Heart right ventricle (tissue), 16 donors: ENCODE results near the gene KCNMA1. TPM values are rescaled to one million over a fixed set of nuclear protein-coding genes. Genes with fewer than 3 reads are reported as not detected.

ENCODE experiments used
- ATAC-seq, 8 donors: fragments of 200-7000 bp; cut with Tn5 transposase; one replicate each; pipeline ENCODE4 v1.9.1; 2020; ENCODE audit warnings: mild to moderate bottlenecking in 8 of 8, moderate library complexity in 8 of 8, moderate number of reproducible peaks in 1 of 8
- DNase-seq, 2 donors: peaks; one replicate each; pipeline ENCODE4 v3.0.0-alpha.2; 2020
- H3K27ac ChIP-seq, 10 donors: fragments of 200-600 bp; sonication (generic) in 2 of 10; one replicate each; pipeline versions ENCODE4 v1.5.0 to v1.8.0; 2020 to 2022; ENCODE audit warnings: mild to moderate bottlenecking in 3 of 10
- H3K27me3 ChIP-seq, 7 donors: fragments of 200-600 bp; one replicate each; pipeline ENCODE4 v1.8.0; 2021 to 2022; ENCODE audit warnings: mild to moderate bottlenecking in 2 of 7
- H3K36me3 ChIP-seq, 9 donors: fragments of 200-600 bp; sonication (generic) in 1 of 9; one replicate each; pipeline versions ENCODE4 v1.5.0 to v1.8.0; 2020 to 2022; ENCODE audit warnings: mild to moderate bottlenecking in 2 of 9
- H3K4me1 ChIP-seq, 9 donors: fragments of 200-600 bp; sonication (generic) in 1 of 9; one replicate each; pipeline versions ENCODE4 v1.5.0 to v1.8.0; 2020 to 2022; ENCODE audit warnings: mild to moderate bottlenecking in 4 of 9
- H3K4me3 ChIP-seq, 10 donors: fragments of 200-600 bp; sonication (generic) in 2 of 10; one replicate each; pipeline versions ENCODE4 v1.5.0 to v1.8.0; 2020 to 2022; ENCODE audit warnings: mild to moderate bottlenecking in 7 of 10, moderate library complexity in 2 of 10
- H3K9me3 ChIP-seq, 11 donors: fragments of 200-600 bp in 10 of 11; sonication (generic) in 2 of 11; one replicate each; pipeline versions ENCODE4 v1.5.0 to v1.8.0; 2013 to 2022; ENCODE audit warnings: mild to moderate bottlenecking in 2 of 11, control low read depth in 1 of 11, moderate library complexity in 1 of 11
- WGBS, 2 donors: extraction: QIAGEN DNeasy Blood & Tissue Kit; methylation state at CpG; one replicate each; pipeline ENCODE4 v1.1.7; 2013; ENCODE audit warnings: inconsistent platforms in 1 of 2; 5-methylcytosine and 5-hydroxymethylcytosine counted together
- intact Hi-C, 10 donors: fragments of 100-400 bp; cut with DNase I; formaldehyde crosslinking; loops; one replicate each; pipeline versions ENCODE4 v1.11.1 to v1.14.2; 2022
- polyA plus RNA-seq, 2 donors: library from polyadenylated mRNA; stranded (reverse); fragments of 200-250 nt; gene quantifications; one replicate each; pipeline ENCODE4 v1.2.3, GENCODE V29; 2013
- total RNA-seq, 10 donors: library from RNA; stranded (reverse); fragmentation: NEBNext Ultra II Directional in 3 of 10; extraction: Animal tissue kit (Norgen Biotek cat#: 25700) in 3 of 10; gene quantifications; one replicate each; pipeline versions ENCODE4 v1.2.1 to v1.2.4, GENCODE V29; 2021 to 2023
- TF ChIP-seq, protein P1 (sequence below), 9 donors: fragments of 200-600 bp; sonication (generic) in 2 of 9; IDR thresholded peaks; one replicate each; pipeline versions ENCODE4 v1.5.0 to v1.8.0; 2021 to 2022; ENCODE audit warnings: antibody characterized with exemption in 9 of 9, mild to moderate bottlenecking in 5 of 9, moderate library complexity in 1 of 9
- donor health status: Arrhythmogenic right ventricular cardiomyopathy.
- donor health status: ischemic (EF 13 %, LVEDD 7.1; RV severe dilation, severe dysfunction).
- donor health status: healthy with polysubstance abuse.
- donor health status: DM: no; HTN: yes; CAD: no.
- donor health status: DM: no; HTN: no; CAD: no.
- donor health status: ischemic (EF 25% LVEDD 6.9; RV normal size, moderate dysfunction).
- donor health status: ischemic (EF 25% LVEDD 5.7; RV mildly dilated, moderate dysfunction).
- donor health status: healthy.
- donor health status: DM: yes; HTN: yes; CAD: no.
- donor health status: Ischemic cardiomyopathy.
- donor health status: ischemic (EF 35%, LVEDD 5.7; RV mildly dilated, moderate dysfunction).
- donor health status: nonischemic (EF 11% LVEDD 7.7; RV severe dilation, severe dysfunction).
- donor health status: DM: yes; HTN: yes; CAD: no.
- donor health status: PGD.
- donor health status: ischemic (EF 29% LVEDD 5.4; RV normal size, mild dysfunction).
- donor health status: nonischemic (EF 23%, LVEDD 6.1; RV moderate dilation, normal function).

Gene KCNMA1
- total and polyA plus RNA-seq, 12 donors, result 0.59 to 5.3 (median 1.6) TPM

DNA sequence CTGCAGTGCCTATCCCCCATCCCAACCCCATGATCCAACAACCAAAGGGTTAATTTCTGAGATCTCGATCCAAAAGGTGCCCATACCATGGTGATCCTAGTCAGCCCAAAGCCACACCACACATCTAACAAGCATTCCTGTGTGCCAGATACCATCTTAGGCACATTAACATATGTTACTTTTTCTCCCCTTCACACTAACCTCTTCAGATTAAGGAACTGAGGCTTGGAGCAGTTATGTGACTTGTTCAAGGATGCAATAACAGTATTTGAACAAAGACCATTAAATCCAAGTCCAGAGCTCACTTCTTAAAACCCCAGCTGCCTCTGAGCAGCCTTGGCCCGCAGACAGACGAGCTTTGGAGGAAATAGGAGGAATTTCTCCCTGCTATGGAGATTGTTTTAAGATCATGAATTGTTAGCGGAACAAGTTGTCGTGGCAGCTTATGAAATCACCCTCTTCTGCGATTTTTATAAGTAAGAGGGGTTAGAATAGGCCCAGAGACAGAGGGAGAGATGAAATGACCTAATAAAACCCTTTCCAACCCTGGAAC lies 327.2 kb downstream of the KCNMA1 start:
- WGBS, 2 donors, result 50 to 60% methylated on average over 6 of the region's 6 CpGs
- ATAC-seq, result no peak

DNA sequence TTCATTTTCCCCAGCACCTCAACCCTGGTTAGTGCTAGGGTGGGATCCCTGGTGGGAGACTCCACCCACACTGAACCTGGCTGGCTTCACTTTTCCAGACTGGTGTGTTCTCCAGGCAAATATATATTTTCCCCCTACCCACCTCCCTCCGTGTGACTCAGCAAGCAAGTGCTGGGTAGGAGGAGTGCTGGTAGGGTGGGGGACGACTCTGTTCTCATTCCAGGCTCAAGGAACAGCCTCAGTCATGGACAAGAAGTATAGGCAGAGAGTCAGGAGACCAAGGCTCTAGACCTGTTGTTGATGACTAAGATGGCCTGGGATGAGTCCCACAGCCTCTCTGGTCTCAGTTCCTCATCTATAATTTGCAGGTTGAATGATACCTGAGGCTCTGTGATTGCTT lies 328.1 kb downstream of the KCNMA1 start:
- Histone ChIP-seq H3K4me3 (no peak overlapping the region), H3K27me3 (peaks cover 0 to 39% (median 15%) of the 10 kb centered on the region in 7 donors), H3K4me1 (no peaks in the 10 kb centered on the region), H3K27ac (no peak overlapping the region), H3K36me3 (no peaks in the 10 kb centered on the region), H3K9me3 (no peaks in the 10 kb centered on the region)
- TF ChIP-seq, protein P1, sequence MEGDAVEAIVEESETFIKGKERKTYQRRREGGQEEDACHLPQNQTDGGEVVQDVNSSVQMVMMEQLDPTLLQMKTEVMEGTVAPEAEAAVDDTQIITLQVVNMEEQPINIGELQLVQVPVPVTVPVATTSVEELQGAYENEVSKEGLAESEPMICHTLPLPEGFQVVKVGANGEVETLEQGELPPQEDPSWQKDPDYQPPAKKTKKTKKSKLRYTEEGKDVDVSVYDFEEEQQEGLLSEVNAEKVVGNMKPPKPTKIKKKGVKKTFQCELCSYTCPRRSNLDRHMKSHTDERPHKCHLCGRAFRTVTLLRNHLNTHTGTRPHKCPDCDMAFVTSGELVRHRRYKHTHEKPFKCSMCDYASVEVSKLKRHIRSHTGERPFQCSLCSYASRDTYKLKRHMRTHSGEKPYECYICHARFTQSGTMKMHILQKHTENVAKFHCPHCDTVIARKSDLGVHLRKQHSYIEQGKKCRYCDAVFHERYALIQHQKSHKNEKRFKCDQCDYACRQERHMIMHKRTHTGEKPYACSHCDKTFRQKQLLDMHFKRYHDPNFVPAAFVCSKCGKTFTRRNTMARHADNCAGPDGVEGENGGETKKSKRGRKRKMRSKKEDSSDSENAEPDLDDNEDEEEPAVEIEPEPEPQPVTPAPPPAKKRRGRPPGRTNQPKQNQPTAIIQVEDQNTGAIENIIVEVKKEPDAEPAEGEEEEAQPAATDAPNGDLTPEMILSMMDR (IDR thresholded peaks at IDR 0.05), result no peak
- 71 to 74% methylated on average over 2 of the region's 2 CpGs for WGBS, 2 donors
- ATAC-seq (no peak), DNase-seq (no peak)
- intact Hi-C loops, result no loop called here

More for the DNA sequence above, 327.2 kb downstream of the KCNMA1 start:
- peaks cover 0 to 33% (median 12%) of the 10 kb centered on the region in 7 donors for H3K27me3 ChIP-seq
- H3K9me3 ChIP-seq, result no peaks in the 10 kb centered on the region
- no peak overlapping the region for H3K27ac ChIP-seq
- no peaks in the 10 kb centered on the region for H3K36me3 ChIP-seq
- DNase-seq, result no peak
- no peaks in the 10 kb centered on the region for H3K4me1 ChIP-seq
- TF ChIP-seq, protein P1 (IDR thresholded peaks at IDR 0.05), result no peak
- H3K4me3 ChIP-seq, result no peak overlapping the region
- intact Hi-C loops, result no loop called here

- DNase-seq, result no peak
- no peak for ATAC-seq
- peaks cover 0 to 43% (median 19%) of the 10 kb centered on the region in 7 donors for H3K27me3 ChIP-seq
- no peak overlapping the region for H3K27ac ChIP-seq
- WGBS, 2 donors, result 69 to 70% methylated on average over 6 of the region's 6 CpGs
- H3K36me3 ChIP-seq, result no peaks in the 10 kb centered on the region
- no peaks in the 10 kb centered on the region for H3K9me3 ChIP-seq
- intact Hi-C loops, result no loop called here
- H3K4me3 ChIP-seq, result no peak overlapping the region
- TF ChIP-seq, protein P1 (IDR thresholded peaks at IDR 0.05), result no peak
- no peaks in the 10 kb centered on the region for H3K4me1 ChIP-seq
These were observed 328.5 kb downstream of the KCNMA1 start for GRCh38 chr10:77309092-77309491.

- H3K4me1 ChIP-seq, result no peaks in the 10 kb centered on the region
- no peak overlapping the region for H3K27ac ChIP-seq
- H3K36me3 ChIP-seq, result no peaks in the 10 kb centered on the region
- H3K4me3 ChIP-seq, result no peak overlapping the region
- H3K27me3 ChIP-seq, result peaks cover 0 to 47% (median 19%) of the 10 kb centered on the region in 7 donors
- H3K9me3 ChIP-seq, result no peaks in the 10 kb centered on the region
- 37 to 40% methylated on average over 3 of the region's 3 CpGs for WGBS, 2 donors
- ATAC-seq, result no peak
- no peak for DNase-seq
- intact Hi-C loops, result no loop called here
- TF ChIP-seq, protein P1 (IDR thresholded peaks at IDR 0.05), result no peak
These were observed 329.4 kb downstream of the KCNMA1 start for GRCh38 chr10:77308084-77308732.
